HG03469 (cell line): ENCODE data around the gene NMRK1.

Experiments
- ATAC-seq: cut with Tn5 transposase; IDR thresholded peaks from one replicate; pipeline ENCODE4 v1.9.1; 2021; ENCODE audit warnings: mild to moderate bottlenecking, moderate library complexity, moderate number of reproducible peaks; ENCODE audit not compliant: unreplicated experiment

NMRK1 gene

DNA sequence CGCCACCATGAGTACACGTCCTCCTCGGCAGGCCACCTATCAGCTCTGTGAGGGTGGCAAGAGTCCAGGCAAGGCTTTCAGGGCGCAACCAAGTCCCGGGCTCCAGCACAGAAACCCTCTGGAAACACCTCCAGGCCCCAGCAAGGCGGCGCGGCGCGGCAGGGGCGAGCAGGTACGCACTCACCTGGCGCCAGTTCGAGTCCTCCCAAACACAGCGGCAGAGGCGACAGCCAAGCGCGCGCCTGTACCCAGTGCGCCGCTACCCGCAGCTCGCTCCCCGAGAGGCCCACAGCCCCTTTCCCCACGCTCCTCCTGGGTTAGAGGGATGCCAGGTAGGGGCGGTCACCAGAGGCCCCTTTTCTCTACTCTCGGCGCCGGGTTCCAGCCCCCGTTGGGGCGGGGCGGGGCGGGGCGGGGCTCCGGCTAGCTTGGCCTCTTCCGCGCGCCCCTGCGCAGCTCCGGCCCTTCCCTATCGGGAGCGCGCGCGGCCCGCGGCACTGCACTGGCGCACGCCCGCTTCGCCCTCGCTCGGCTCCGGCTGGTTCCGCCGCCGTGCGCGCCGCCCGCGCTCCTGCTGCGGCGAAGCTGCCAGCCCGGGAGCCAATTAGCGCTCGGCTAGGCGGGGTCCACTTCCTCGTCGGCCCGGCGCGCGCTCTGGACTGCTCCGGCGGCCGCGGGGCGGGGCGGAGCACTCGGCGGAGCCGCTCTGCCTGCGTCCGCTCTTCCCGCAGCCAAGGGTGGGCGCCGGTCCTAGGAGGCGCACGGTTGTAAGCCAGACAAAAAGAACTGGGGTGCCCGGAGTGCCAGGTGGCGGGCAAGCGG lies at the start of gene NMRK1, which contains the start of gene OSTF1:
Gene NMRK1, minus strand, starts transcription at position 332 of the 822 bp plus-strand sequence. CDS start 5,040 bp downstream, outside the sequence.
Gene OSTF1, plus strand, starts transcription at position 691 of the 822 bp plus-strand sequence. CDS start 179 bp downstream, outside the sequence.
- peak; percentile 88 for ATAC-seq

DNA sequence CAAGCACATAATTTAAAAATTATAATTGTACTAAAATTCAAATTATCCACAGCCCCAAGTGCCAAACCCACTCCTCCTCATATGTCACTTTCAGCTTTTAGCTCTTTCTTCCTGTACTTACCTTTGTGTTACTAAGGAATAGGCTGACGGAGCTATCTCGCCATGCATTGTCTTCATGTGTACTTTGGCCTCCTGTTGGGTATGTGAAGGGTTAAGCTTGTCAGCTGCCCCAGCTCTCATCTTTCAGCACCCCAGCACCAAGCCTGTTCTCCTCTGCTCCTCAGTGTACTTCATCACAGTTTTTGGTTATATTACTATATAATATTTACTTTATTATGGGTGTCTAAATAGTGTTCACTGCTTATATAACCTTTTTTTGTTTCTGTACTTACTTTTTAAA lies 46.5 kb upstream of the NMRK1 start:
- no peak for ATAC-seq

DNA sequence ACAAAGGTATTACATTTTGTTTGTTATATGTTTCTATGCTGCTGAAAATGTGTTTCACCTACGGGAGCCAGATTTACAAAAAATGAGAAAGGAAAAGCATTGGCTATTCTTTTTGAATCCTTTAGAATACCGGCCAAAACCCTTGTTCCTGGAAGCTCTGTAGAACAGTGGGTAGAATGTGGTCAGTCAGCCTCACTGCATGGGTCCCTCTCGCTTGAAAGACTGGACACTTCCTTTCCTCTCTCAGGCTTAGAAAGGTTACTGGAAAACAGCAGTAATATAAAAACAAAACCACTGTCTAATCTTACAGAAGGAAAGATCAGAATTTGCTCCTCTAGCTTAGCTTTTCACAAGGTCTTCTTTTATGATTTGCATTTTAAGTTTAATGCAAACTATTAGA lies 45.4 kb upstream of the NMRK1 start:
- ATAC-seq: no peak

DNA sequence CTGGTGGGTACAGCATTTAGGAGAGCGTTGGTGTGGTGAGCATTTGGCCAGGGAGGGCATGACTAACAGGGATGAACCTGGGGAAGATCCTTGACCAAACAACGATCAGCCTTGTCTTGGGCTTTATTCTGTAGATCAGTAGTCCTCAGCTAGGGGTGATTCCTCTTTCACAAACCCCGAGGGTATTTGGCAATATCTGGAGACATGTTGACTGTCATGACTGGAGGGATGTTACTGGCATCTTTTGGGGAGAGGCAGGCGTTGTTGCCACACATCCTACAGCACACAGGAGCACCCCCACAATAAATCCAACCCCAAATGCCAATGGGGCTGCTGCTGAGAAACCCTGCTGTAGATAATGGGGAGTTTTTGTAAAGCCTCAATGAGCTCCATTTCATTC lies 44.3 kb upstream of the NMRK1 start:
- ATAC-seq: no peak

DNA sequence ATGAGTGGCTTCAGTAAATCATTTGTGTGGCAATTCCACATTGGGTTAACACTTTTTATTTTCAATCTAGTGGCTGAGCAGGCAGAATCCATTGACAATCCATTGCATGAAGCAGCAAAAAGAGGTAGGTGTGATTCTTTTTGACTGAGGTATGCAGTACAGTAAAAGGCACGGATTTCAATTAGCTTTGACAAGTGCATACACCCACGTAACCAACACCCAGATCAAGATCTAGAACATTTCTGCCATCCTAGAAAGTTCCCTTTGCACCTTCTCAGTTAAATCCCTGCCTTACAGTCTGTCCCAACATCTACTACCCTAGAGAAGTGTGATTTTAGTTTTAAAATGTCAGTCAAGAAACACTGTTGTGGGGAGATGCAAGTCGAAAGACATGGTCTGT lies 43.7 kb upstream of the NMRK1 start:
- ATAC-seq: no peak

DNA sequence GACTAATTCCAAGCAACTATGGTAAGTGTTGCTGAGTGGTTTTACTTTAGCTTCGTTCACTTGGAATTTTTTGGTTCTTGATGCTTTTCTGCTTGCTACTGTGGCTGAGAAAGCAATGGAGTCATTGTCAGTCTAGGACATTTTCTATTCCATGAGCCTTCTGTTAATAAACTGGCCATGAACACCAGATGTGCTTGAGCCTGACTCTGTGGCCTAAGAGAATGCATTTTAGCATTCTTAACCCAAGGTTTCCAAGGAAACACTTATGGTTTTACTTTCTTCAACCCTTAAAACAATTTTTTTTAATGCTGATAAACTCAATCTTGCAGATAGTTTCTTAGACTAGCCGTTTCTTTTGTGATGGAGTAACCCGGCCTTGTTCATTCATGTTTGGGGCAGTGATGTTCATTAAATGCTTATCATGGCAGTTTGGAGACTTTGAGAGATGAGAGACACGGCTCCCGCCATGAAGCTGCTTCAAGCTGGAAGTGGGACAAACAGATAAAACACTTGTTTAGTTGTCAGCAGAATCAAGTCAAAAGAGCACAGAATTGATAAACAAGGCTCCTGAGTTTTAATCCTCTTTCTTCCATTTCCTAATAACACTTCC lies 42.8 kb upstream of the NMRK1 start:
- no peak for ATAC-seq

DNA sequence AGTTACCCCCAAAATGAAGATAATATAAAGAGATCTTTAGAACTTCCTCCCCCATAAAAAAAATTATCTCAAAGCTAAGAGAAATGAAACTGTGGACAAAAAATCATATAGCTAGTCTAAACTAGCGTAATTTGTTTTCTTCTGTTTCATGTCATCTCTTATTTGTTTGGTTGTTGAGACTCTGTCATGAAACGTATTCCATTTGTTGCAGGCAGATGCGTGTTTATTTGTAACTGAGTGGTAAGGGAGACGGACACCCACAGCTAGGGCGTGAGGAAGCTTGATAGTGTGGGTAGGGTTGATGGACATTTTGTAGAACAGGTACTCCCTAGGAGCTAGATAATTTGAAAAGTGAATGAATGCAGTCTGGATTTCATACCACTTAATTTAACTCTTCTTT lies 42.2 kb upstream of the NMRK1 start:
- no peak for ATAC-seq

DNA sequence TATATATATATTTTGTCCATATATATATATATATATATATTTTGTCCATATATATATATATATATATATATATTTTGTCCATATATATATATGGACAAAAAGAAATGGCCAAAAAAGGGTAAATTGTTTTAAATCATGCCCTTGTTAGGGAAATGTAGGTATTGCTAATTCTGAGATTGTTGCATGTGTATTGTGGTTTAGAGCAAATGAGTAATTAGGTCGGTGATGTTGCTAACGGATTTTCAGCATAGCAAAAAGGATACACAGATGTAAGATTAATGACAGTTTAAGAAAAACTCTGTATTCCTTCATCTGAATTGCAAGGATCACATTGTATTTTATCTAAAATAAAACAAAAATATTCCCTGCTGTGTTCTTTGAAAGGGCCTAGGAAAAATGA lies 40.6 kb upstream of the NMRK1 start:
- no peak for ATAC-seq

DNA sequence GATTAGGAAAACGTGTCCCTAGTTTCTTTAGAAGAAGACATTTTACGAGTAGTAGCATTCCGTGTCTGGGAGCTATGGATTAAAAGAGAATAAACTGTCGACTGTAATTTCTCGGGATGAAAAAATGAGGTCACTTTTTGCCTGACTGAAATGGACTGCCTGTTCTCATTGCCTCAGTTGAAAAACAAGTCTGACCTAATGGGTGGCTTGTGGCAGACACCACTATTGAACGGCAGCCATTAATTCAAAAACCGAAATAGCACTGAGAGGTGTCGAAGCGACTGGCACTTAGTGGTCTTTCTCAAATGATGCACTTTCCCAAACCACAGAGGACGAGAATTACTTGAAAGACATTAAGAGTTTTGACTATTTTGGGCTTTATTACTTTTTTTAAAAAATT lies 35.7 kb upstream of the NMRK1 start:
- ATAC-seq: no peak

DNA sequence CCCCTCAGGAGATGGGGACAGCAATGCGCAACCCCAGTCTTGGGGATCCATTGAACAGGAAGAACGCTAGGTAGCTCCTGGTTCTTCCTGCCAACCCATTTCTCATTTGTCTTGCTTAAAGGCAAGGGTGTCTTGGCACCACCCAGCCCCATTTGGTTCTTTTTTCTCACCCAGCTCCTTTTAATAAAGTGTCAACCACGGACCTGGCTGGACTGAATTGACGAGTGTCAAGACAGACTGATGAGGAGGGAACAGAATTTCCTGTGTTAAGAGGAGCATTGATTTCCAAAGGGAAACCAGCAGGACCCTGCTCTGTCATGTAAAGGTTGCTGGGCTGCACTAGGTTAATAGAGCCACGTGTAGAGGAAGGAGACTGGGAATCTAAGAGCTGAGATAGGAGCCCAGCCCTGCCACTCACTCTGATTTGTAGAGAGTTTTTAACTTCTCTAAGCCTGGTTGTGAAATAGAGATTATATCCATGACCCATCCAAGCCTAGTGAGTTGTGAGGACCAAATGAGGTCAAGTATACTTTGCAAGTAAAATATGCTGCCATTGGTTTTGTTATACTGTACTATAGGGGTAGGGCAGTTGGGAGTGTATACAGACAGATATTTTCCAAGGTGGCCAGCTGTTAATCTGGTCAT lies 34.1 kb upstream of the NMRK1 start:
- ATAC-seq: no peak

DNA sequence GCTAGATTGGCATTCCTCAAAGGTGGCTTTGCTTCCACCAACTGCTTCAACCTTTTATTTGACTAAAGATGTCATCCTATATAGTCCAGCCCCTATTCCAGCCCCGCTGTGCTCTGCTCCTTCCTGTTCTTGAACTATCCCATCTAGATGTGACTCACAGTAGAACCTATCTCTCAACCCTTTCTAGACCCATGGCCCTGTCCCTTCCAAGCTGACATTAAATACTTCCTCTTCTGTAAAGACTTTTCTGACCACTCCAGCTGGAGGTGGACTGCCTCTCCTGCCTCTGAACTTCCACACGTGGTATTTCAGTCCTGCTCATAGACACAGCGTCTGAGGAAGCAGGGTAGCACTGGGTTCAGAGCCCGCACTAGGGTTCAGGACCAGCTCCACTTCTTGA lies 32.7 kb upstream of the NMRK1 start:
- ATAC-seq: no peak

DNA sequence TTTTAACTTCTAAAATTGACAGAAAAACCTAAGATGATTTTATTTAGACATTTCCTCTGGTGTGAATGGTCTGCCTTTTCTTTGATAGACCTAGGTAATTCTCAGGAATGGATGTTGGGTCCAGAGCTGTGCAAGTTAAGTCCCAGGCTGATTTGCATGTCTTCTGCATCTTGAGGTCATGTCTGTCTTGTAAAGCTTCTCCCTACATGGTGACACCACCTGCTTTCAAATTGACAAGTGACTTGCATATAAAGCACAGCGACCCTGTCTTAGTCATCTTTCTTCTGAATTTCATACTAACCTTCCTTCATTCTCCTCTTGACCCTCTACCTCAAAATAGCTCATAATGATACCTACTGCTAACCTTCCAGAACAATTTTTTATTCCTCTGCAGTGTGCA lies 29.6 kb upstream of the NMRK1 start:
- no peak for ATAC-seq

DNA sequence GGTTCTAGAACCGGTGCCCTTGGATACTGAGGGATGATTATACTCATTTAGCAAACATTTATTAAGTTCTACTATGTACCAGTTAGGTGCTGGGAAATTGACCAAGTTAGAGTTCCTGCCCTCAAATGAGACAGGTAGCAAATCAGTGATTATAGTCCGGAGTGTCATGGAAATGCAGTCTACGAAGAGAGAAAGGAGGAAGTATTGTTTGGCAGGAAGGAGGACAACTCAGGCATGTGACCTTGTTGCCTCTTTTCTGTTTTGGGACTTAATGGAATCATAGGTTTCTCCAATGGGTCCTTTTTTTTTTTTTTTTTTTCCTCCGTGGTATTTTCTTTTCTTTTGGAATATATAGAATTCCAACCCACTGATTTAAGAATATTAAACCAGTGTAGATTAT lies 28.4 kb upstream of the NMRK1 start:
- ATAC-seq: no peak

DNA sequence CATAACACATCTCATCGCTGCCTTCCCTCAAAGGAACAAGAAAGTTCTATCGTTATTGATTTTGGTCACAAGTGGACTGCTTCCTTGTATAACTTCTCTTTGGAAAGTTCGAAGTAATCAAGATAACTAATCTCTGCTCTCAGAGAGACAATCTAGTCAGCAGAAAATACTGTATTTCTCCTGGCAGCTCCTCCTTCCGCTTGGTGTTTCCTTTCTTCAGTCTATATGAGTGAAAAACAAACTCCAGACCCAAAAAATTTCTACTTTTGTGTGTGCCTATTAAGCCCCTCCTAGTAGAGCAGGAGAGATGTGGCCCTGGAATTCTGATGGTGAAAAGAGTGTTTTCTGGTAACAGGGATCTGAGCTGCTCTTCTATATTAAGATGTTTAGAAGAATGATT lies 24.8 kb upstream of the NMRK1 start:
- ATAC-seq: no peak

DNA sequence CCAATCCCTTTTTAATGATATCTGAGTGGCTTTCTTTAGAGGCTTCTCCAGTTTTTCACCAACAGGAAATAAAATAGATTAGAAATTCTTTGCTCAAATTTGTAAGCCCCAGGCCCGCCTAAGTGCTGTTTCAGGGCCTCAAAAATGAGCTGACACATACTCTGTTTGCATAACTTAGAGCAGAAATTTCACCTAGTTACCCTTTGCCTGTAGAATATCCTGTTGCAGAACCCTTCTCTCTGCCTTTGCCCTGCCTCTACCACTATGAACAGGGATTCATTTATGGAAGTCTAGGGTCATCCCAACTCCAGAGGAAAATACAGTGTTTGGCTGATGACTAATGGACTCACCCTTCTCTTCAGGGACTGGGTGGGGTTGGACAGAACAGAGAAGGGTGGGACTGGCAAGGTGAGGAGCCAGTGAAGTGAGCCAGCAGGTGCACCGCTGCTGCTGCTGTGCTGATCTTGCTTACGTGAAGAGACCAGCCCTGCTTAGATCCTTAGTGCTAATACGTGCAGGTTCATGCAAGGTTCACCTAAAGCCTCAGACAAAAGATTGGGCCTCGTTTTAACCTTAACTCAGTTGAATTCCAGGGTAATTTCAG lies 23.2 kb upstream of the NMRK1 start:
- ATAC-seq: no peak

DNA sequence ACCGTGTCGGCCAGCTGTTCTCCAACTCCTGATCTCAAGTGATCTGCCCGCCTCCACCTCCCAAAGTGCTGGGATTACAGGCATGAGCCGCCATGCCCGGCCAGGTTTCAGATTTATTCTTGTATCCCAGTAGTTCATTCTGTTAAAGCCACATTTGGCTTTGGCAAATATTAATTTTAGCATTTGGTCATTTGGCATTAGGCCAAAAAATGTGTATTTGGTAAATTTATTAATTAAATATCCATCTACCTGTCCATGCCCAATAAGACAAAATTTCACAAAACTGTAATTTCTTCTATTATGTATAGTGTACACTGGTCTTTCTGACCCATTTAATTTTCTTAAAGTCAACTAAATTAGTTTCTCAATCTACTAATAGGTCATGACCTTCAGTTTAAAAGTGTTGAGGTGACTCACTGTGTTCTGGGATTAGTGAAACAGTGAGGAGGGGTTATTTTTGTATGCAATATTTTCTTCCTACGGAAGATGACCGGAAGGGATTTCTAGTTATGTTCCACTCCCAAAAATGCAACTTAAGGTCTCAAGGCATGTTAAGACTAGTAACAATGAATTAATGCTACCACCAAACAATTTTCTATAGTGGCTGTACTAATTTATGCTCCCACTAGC lies 21.4 kb upstream of the NMRK1 start:
- no peak for ATAC-seq

DNA sequence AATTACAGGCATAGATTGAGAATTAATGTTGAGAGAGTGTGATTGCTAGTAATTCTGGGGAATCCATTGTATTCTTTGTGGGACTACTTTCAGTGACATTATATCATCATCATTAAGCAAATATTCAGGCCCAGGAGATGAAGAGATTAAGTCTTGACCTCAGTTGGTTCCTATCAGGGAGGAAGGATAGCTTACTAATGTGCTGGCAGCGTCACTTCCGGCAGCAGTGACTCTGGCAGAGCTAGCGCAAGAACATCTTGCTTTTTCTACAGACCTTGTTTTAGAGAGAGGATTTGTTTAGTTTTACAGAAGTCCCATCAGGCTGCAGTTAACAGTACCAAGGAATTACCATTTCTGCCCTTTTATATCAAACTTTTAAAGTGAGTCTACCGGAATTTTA lies 20.6 kb upstream of the NMRK1 start:
- ATAC-seq: no peak

DNA sequence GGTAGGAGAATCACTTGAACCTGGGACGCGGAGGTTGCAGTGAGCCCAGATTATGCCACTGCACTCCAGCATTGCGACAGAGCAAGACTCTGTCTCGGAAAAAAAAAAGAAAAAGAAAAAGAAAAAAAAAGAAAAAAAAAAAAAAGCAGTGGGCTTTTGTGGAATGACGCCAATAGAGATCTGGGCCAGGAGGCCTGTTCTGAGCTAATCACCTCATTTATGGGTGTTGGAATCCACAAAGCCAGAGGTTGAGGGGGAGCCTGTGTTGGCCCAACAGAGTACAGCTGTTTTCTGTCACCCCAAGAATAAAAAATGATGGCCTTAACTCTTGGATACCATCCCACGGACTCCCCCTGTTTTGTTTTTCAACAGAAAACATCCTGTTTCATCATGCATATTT lies 18.9 kb upstream of the NMRK1 start:
- ATAC-seq: no peak

DNA sequence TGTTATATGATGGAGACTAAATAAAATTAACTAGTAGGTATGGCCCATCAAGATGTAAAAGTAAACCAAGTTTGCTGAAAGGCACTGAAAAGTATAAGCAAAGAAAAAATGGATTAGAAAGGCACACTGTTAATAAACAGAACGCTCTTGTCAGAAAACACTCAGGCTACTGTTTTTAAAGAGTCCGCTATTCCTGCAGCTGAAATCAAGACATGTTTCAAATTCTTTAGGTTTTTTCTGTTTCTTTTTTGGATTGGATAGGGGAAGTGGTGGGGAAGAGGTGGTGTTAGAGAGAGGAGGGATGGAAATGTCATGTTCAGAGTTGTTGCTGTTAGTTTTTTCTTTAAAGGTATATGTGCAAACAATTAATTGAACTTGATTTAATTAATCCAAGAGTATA lies 17.9 kb upstream of the NMRK1 start:
- ATAC-seq: no peak

DNA sequence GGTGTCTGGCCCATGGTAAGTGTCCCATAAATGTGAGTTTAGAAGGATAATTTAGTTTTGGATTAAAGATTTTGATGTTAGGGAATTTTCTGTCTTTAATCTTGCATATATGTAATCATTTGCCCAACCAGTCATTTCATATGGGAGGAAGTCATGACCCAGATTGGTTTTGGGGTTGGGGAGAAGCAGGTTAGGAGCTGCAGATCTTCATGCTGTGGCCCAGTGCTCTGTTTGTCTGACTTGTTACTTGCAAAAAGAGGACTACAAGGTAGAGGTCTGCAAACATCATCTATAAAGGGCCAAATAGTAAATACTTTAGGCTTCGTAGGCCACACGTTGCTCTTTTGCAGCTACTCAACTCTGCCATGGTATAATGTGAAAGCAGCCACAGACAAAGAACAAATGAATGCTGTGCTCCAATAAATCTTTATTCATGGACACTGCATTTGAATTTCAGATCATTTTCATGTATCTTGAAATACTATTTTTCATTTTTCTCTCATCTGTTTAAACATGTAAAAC lies 17.1 kb upstream of the NMRK1 start:
- ATAC-seq: no peak

DNA sequence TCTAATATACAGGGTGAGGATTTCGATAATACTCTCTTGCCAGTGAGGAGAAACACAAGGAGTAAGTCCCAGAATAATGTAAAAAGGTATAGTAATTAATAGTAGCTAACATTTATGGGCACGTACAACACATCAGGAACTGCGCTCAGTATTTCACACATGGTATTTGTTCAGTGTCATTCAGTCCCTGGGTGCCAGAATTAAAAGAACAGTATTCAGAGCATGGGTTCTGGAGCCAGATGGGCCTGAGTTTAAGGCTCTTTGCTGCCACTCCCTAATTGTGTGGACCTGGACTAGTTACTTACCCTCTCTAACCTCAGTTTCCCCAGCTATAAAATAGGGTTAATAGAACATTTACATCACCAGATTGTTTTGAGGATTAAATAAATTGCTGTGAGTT lies 16.7 kb upstream of the NMRK1 start:
- ATAC-seq: no peak
